Activated CD8-positive, alpha-beta memory T cell treated with anti-CD3 and anti-CD28 coated beads, Interleukin-2, amount 50 U/mL, for 24 hours (primary cell): ENCODE data around the gene ARHGAP31.

Source experiments
- DNase-seq: peaks from one replicate; pipeline ENCODE4 v3.0.0-alpha.2; 2020; ENCODE audit errors: extremely low read depth

Gene ARHGAP31

DNA sequence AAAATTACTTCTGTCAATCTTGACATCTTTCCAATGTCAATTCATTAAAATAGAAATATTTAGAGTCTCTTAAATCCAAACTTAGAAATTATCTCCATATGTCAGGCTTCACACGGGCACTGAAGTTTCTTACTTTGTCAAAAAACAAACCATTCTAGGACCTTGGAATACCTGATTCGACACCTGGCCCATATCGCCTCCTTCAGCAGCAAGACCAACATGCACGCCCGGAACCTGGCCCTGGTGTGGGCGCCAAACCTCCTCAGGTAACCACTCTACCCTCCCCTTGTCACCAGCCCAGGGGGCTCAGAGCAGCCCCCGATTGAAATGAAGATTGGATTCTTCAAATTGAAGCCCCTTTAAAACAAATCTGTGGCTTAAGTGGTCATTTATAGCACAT lies 88.0 kb downstream of the ARHGAP31 start:
- no peak for DNase-seq

DNA sequence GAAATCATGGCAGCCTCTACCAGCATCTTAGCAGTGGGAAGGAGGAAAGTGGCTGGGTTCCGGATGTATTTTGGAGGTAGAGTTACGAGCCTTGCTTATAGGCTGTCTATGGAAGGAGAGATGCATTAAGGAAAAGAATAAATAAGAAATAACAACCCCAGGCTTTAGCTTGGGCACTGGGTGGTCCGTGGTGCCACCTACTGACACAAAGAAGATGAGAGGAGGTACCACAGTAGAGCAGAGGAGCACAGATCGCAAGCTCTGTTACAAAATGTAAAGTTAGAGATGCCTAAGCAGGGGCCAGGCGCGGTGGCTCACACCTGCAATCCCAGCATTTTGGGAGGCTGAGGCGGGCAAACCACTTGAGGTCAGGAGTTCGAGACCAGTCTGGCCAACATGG lies 94.4 kb downstream of the ARHGAP31 start:
- no peak for DNase-seq

DNA sequence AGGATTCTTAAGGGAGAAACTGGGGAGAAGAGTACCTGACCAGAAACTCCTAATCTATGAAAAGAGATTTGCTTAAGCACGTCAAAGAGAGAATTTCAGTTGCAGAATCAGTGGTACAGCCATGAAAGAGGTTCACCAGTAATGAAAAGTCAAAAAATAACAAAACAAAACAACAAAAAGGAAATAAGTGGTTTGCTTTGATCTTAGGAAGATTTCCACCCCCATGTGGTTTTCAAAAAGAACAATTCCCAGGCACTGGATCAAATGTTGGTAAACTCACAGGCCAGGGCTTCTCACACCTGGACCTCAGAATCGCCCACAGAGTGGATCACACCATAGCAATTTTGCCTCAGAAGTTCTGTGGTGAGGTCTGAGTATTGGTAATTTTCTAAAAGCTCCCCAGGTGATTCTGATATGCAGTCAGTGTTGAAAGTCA lies 101.8 kb downstream of the ARHGAP31 start:
- DNase-seq = no peak

DNA sequence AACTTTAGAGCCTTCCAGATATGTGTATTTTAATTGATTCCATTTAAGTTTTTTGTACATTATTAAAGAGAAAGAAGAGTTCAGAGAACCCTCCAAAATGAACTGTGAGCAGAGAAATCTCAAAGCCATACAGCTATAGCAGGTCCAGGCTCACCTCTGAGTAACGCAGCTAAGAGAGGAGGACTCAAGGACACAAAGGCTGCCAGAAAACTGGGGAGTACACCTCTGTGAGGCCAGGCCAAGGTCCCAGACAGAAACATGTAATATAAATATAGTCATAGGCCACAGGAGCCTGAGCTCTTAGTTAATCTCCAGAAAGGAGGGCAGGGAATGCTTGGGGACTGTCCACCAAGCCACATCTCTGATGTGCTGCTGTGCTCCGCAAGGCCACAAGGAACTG lies 102.7 kb downstream of the ARHGAP31 start:
- DNase-seq = no peak

DNA sequence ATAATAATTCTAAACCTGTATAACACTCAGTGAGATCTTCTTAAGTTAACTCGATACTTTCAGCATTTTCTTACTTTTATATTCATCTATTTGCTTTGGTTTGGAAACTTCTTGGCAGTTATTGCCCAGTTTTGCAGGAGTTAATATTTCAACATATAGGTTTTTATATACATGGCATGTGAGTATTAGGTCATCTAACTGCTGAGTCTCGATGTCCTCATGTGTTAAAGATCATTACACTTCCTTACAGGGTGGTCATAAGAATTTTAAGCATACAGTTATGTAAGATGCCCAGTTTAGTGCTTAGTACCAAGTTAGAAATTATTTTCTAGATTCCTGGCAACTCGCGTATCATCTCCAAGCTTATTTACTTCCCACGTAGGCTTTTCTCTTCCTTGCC lies 106.3 kb downstream of the ARHGAP31 start:
- no peak for DNase-seq

DNA sequence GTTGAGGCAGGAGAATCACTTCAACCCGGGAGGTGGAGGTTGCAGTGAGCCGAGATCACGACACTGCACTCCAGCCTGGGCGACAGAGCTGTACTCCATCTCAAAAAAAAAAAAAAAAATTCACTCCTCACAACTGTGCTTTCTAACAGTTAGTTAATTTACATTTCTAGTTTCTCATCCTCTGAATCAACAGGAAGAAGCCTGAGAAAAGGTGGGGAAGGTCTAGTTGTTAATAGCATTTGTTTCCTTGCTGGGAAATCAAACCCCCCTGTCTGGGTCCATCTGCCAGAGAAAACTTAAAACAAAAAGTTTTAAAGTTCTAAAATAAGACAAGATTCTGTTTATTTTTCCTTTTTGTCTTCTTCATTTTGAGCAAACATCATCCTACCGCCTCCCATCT lies 106.9 kb downstream of the ARHGAP31 start:
- DNase-seq = no peak

DNA sequence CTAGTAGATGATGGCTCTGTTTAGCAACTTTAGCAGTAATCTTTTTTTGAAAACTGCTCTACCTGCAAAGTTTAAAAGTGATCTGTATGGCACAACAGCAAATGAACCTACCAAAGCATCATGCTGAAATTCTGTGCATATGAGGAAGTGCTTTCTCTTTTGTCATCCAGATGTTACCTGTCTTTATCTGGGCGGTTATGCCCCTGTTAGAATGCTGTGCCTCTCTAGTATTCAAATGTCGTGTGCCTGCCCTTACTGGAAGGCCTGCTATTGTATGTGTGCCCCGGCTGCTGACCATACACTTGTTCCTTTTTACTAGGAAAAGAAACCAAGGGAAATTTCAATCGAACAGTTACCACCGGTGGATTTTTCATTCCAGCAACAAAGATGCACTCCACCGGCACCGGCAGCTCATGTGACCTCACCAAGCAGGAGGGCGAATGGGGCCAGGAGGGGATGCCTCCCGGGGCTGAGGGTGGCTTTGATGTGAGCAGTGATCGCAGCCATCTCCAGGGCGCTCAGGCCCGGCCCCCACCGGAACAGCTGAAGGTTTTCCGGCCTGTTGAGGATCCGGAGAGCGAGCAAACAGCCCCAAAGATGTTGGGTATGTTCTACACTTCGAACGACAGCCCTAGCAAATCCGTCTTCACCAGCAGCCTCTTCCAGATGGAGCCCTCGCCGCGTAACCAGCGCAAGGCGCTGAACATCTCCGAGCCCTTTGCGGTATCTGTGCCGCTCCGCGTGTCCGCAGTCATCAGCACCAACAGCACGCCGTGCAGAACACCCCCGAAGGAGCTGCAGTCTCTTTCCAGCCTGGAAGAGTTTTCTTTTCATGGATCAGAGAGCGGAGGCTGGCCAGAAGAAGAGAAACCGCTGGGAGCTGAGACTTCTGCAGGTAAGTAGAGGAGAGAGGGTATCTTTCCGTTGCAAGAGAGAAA lies 107.6 kb downstream of the ARHGAP31 start:
- no peak for DNase-seq

DNA sequence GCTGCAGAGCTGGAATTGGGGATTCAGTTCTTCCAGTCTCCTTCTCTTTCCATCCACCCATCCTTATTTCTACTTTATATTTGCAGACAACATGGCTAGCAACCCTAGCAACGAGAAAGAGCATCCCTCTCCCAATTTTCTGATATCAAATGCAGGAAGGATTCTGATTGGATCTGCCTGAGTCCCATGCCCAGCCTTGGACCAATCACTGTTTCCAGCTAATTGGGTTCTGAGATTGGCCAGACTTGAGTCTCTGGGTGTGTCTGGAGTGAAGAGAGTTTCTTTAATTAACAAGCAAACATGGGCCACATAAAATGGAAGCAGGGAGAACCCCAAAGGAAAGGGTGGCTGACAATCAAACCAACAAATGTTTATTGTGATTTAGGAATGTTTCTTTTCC lies 108.6 kb downstream of the ARHGAP31 start:
- no peak for DNase-seq

DNA sequence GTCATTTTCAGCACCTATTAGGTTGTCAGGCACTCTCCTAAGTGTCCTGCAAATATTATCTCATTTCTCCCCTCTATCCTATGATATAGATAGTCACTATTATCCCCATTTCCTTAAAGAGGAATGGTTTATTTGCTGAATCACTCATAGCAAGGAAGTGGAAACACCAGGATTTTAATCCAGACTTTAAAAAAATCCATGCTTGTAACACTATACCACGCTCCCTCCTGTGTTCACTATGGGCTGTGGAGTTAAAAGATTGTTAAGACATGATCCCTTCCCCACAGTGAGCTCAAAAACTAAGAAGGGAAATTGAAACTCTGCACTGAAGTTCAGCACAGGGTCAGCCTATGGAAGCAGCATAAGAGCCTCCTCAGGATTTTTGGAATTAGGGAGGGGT lies 109.0 kb downstream of the ARHGAP31 start:
- no peak for DNase-seq

DNA sequence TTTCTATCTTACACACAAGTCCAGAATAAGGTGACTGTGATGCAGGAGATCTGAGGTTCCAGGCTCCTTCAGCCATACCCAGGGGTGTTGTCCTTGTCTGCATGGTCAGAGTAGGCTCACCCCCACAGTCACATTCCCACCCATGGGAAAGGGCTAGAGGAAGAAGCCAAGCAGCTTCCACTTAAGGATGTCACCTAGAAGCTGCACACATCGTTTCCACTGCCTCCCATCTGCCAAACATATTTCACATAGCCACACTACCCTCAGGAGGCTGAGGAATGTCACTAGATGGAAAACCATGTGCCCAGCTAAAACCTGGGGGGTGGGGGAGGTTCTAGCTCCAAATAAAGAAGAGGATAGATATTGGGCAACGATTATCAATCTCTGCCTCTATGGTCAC lies 111.1 kb downstream of the ARHGAP31 start:
- DNase-seq = no peak

DNA sequence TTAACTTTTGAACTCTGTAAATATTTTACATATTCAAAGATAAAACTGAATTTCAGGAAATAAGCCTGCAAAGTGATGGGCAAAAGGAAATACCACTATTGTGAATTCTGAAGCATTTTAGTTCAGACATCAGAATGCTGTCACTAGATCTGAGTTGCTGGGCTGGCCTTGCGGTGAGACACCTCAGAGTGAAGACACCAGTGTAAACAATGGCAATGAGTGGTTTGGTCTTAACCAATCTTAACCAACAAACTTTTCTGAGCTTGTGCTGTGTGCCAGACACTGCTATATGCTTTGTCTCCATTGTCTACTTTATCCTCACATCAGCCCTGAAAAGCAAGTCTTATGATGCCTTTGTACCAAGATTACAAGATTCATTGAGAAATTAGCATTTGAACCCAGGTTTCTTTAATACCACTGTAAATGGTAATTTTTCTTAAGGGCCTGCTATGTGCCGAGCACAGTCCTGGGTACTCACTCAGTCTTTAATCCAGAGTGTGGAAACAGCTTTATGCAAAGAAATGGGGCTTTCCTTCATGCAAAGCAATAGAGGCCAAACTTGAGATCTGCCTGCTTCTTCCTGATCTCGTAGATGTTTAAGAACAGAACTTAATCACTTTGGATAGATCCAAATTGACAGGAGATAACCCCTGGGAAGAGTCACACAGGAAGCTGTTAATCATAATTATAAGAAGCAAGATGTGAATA lies 114.2 kb downstream of the ARHGAP31 start:
- DNase-seq = no peak

DNA sequence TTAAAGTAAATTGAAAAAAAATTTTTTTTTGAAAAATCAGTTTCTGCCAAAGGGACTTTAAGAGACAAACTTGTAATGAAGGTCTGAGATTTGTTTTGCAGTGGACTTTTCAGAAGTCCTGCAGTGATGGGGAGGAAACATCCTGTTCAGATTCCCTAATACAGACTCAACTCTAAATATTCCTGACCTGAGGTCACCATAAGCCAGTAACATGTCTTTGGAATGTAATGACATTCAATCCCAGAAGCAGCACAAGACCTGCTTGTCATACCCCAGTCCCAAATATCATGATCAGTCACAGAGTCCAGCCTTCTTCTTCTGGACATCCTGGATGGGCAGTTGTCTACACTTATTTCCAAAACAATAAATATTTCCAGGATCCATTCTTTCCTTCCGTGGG lies 115.7 kb downstream of the ARHGAP31 start:
- DNase-seq = no peak

DNA sequence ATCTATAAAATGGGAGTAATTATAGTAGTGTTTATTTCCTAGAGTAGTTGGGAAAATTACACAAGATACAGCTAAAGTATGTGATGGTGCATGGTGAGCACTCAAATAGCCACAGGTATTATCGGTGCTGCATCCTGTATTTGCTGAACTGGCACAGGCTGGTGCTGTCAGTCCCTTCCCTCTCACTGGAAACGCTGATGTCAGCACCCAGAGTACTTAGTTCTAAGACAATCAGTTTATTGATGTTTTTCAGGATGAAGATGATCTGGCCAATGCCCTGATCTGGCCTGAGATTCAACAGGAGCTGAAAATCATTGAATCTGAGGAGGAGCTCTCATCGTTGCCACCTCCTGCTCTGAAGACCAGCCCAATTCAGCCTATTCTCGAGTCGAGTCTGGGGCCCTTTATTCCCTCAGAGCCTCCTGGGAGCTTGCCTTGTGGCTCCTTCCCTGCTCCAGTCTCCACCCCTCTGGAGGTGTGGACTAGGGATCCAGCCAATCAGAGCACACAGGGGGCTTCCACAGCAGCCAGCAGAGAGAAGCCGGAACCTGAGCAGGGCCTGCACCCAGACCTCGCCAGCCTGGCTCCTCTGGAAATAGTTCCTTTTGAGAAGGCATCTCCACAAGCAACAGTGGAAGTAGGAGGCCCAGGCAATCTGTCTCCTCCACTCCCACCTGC lies 119.6 kb downstream of the ARHGAP31 start:
- DNase-seq = no peak

DNA sequence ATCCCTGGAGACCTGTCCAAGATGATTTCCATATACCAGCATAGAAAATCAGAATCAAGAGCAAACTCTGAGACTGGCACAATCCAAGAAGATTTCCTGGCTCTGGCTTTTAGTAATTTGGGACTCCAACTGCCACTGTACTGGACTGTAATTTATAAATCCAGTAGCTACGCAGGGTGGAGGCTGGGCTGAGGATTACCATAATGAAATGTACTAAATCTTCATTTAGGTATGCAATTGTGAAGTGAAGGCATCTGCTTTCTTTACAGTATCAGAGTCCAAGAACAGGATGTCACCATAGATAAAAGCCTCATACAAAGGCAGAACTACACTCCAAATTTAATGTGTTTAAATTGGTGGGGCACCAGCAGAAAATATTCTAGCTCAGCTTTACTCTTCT lies 122.7 kb downstream of the ARHGAP31 start:
- no peak for DNase-seq

DNA sequence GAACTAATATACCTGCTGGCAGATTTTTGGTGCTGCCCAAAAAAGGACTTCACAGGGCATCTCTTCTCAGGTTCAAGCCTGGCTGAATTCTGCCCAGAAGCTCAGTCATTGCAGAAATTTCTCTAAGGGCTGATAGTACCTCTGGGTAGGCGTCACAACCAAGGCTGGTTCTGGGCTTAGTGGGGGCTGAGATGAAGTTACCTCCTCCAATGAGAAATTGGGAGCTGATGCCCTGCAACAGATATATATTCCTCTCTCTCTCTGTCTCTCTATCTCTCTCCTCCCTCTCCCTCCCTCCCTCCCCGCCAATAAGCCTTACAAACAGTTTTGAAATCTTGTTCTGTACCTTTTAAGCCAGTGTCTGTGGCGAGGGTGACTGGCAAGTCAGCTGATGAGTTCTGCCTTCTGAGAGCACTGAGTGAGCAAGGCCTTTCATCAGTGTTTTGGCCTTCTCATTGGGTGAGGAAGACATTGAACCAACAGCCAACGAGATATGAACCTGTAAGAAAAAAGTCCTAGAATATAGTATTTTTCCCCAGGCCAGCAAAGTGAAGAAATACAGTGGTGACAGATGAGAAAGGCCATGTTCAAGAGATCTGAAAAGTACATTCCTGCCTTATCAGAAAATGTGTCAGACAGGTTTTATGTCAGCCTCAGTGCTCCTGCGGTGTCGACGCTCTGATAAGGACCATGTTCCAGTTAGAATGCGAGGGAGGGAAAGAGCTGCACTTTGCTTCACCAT lies 123.8 kb downstream of the ARHGAP31 start:
- DNase-seq = no peak

DNA sequence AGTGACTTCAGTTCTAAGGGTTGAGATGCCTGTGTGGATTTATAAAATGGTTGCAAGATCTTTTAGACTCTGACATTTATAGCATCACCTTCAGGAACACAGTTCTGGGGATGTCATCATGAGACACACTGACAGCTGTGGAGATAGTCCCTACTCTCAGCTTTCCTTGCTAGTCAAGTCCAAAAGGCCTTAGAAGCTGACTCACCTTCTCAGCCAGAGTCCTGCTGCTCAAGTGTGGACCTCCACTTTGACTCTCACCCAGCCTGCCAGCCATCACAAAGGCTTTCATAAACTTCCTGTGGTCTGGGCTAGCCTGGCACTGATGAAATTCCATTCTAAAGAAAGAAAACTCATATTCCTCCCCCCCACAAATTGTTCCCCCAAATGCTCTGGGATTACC lies 124.5 kb downstream of the ARHGAP31 start:
- no peak for DNase-seq

DNA sequence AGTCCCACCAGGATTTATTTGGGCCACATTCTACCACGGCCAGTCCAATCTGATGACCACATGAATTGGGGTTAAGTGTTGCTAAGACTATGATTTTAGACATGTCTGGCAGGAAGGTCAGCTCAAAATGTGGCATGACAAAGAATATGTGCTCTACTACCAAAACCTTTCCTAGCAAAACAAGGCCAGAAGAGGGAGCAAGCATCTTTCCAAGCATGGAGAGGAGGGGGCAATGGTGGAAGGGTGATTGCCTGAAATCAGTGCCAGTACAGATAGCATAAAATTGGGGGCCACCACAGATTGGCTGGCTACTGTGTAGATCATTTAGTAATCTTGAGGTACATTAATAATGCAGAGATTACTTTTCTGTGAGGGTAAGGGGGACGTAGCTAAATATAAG lies 126.0 kb downstream of the ARHGAP31 start:
- DNase-seq = no peak

DNA sequence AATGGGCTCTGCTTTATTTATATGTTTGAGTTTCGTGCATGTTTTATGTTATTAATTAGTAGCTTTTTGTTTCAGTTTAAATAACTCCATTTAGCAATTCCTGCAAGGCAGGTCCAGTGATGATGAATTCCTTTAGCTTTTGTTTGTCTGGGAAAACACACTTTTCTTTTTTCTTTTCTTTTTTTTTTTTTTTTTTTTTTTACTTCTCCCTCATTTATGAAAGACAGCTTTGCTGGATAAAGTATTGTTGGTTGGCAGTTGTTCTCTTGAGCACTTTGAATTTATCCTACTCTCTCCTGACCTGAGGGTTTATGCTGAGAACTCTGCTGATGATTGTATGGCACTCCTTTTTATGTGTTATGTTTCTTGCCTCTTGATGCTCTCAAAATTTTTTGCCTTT lies 133.5 kb downstream of the ARHGAP31 start:
- no peak for DNase-seq

DNA sequence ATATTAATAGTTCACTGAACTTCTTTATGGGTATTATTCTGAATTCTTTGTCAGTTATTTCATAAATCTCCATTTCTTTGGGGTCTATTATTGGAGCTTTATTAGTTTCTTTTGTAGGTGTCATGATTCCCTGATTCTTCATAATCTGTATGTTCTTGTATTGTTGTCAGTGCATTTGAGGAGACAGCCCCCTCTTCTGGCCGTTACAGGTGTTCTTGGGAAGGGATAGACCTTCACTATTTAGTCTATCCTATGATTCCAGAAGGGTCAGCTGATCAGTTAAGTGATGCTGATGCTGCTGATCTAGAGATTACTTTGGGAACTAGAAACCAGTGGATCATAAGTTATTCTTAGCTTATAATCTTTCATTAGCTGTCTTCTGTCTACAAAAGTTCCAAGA lies 134.4 kb downstream of the ARHGAP31 start:
- no peak for DNase-seq

DNA sequence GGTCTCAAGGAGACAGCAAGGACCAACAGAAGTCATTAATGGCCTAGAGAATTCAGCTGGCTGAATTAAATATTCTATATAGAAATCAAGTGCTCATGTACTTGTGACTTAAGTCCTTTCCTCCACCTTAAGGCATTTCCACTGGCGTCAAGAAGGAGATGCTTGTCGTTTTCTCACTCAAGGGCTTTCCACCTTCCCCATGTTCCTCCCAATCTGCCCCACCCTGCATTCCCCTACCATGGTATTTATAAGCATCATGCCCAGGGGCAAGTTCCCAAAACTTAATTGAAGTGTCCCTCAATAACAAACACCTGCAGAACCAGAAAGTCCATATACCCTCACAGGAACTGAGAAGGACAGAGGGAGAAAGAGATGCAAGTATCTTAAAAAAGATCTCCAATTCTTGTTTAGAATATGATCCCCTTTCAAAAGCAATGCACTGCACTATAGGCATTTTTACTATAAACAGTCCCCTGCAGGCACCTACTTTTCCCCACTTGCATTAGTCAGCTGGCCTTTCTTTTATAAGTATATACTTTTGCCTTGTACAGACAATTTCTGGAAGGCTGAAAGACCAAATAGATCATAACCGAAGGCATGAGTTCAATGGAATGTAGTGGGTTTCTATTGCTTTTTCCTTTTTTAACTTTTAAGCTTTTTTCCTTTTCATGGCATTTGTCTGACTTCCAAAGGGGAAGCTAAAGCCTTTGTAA lies 139.6 kb downstream of the ARHGAP31 start:
- DNase-seq = no peak

DNA sequence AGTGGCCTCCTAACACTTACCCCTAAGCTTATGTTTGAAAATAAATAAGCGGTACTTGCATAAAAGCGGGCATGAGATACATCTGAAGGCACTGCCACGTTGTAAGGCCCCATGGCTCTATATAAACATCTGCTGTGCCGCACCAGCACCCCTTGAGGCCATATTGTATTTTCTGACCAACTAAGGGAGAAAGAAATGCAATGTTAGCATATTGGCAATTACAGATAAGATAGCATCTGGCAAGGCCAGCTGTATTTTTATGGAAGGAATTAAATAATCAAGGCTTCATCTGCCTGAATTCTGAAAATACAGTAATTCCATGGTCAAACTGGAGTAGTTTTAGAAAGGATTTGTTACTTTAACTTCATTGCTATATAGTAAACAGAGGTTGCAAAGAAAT lies 140.5 kb downstream of the ARHGAP31 start:
- no peak for DNase-seq
